ENCODE results near the gene EEIG1.

Gene EEIG1

GRCh38 chr9:127960410-127961154, 20.2 kb downstream of the EEIG1 start:
- no peak for DNase-seq (ENCODE audit: low spot score)

GRCh38 chr9:127959841-127960409, 20.9 kb downstream of the EEIG1 start:
- no peak for DNase-seq (ENCODE audit: low spot score)

GRCh38 chr9:127959398-127959797, 21.4 kb downstream of the EEIG1 start:
- no peak for DNase-seq (ENCODE audit: low spot score)

- DNase-seq (ENCODE audit: low spot score), result no peak
Measured at GRCh38 chr9:127958728-127959127, 22.1 kb downstream of the EEIG1 start.

GRCh38 chr9:127955294-127956015, 25.3 kb downstream of the EEIG1 start:
- peak; percentile 58 for DNase-seq (ENCODE audit: low spot score)

- no peak for DNase-seq (ENCODE audit: low spot score)
Measured at GRCh38 chr9:127954831-127955293, 25.9 kb downstream of the EEIG1 start.

- DNase-seq (ENCODE audit: low spot score), result no peak
Measured at GRCh38 chr9:127953768-127954505, 26.9 kb downstream of the EEIG1 start.

GRCh38 chr9:127953154-127953553, 27.6 kb downstream of the EEIG1 start:
- no peak for DNase-seq (ENCODE audit: low spot score)

GRCh38 chr9:127950513-127951289, 30.1 kb downstream of the EEIG1 start:
- no peak for DNase-seq (ENCODE audit: low spot score)

- DNase-seq (ENCODE audit: low spot score), result no peak
Measured at GRCh38 chr9:127949827-127950512, 30.8 kb downstream of the EEIG1 start.

GRCh38 chr9:127947841-127948710, 32.7 kb downstream of the EEIG1 start:
- DNase-seq (ENCODE audit: low spot score), result no peak

GRCh38 chr9:127946728-127947127, 34.1 kb downstream of the EEIG1 start:
- DNase-seq (ENCODE audit: low spot score), result no peak

- DNase-seq (ENCODE audit: low spot score), result no peak
Measured at GRCh38 chr9:127945942-127946341, 34.8 kb downstream of the EEIG1 start.

- DNase-seq (ENCODE audit: low spot score), result no peak
Measured at GRCh38 chr9:127945338-127945737, 35.5 kb downstream of the EEIG1 start.

- no peak for DNase-seq (ENCODE audit: low spot score)
Measured at GRCh38 chr9:127944586-127945218, 36.1 kb downstream of the EEIG1 start.

- peak; percentile 78 for DNase-seq (ENCODE audit: low spot score)
Measured at GRCh38 chr9:127943731-127944144, 37.1 kb downstream of the EEIG1 start.

GRCh38 chr9:127943011-127943662, 37.7 kb downstream of the EEIG1 start:
- no peak for DNase-seq (ENCODE audit: low spot score)

GRCh38 chr9:127942216-127943010, 38.4 kb downstream of the EEIG1 start:
- peak; percentile 75 for DNase-seq (ENCODE audit: low spot score)
